Transverse colon (tissue), 4 donors: ENCODE data around the gene PGP. TPM values are rescaled to one million over a fixed set of nuclear protein-coding genes. Genes with fewer than 3 reads are reported as not detected.

Source experiments
- DNase-seq: peaks from one replicate; pipeline ENCODE4 v3.0.0-alpha.2; 2019
- H3K27ac ChIP-seq, 4 donors: fragments of 200-600 bp; sonication (generic); 2 replicates each; pipeline ENCODE4 v1.5.1; 2016 to 2018; ENCODE audit warnings: inconsistent platforms in 4 of 4
- H3K27me3 ChIP-seq: fragments of 200-600 bp; sonication (generic); 2 replicates; pipeline ENCODE4 v1.5.1; 2017; ENCODE audit warnings: inconsistent platforms
- H3K36me3 ChIP-seq, 4 donors: fragments of 200-600 bp; sonication (generic); 2 replicates each; pipeline ENCODE4 v1.5.1; 2017 to 2019; ENCODE audit warnings: inconsistent platforms in 4 of 4
- H3K4me1 ChIP-seq, 4 donors: fragments of 200-600 bp; sonication (generic); 2 replicates each; pipeline ENCODE4 v1.5.1; 2017 to 2020; ENCODE audit warnings: inconsistent platforms in 4 of 4
- H3K4me3 ChIP-seq, 4 donors: fragments of 200-600 bp; sonication (generic); 1 replicate in 1 of 4; 2 replicates in 3 of 4; pipeline versions ENCODE4 v1.5.1 to v1.6.1; 2017 to 2019; ENCODE audit warnings: inconsistent platforms in 4 of 4
- H3K9me3 ChIP-seq, 2 donors: fragments of 200-600 bp; sonication (generic); 2 replicates each; pipeline ENCODE4 v1.5.1; 2017 to 2019; ENCODE audit warnings: inconsistent platforms in 2 of 2
- CTCF ChIP-seq, 5 experiments: fragments of 200-600 bp in 3 of 5; fragments of 450-650 bp in 2 of 5; sonication (generic) in 3 of 5; IDR thresholded peaks; 1 replicate in 2 of 5; 2 replicates in 3 of 5; pipeline ENCODE4 v1.5.1; 2016 to 2017; ENCODE audit warnings: antibody characterized with exemption in 5 of 5, inconsistent platforms in 3 of 5, mild to moderate bottlenecking in 2 of 5, moderate library complexity in 1 of 5
- EP300 ChIP-seq: sonication (generic); formaldehyde crosslinking; IDR thresholded peaks from one replicate; pipeline ENCODE4 v1.6.1; 2017; ENCODE audit warnings: antibody characterized with exemption, low read depth
- POLR2A ChIP-seq: fragments of 450-650 bp; IDR thresholded peaks from one replicate; pipeline ENCODE4 v1.6.1; 2016; ENCODE audit warnings: antibody characterized with exemption, mild to moderate bottlenecking, moderate library complexity
- POLR2AphosphoS5 ChIP-seq, 3 donors: sonication (generic); formaldehyde crosslinking; IDR thresholded peaks; one replicate each; pipeline ENCODE4 v1.6.1; 2016; ENCODE audit warnings: antibody characterized with exemption in 3 of 3
- WGBS, 2 donors: methylation state at CpG; one replicate each; pipeline ENCODE4 v1.1.5; 2018; ENCODE audit warnings: low coverage in 1 of 2; 5-methylcytosine and 5-hydroxymethylcytosine counted together
- in situ Hi-C, 4 donors: fragments of 200-750 bp; cut with MboI; loops; one replicate each; pipeline versions ENCODE4 v1.15.0 to v1.15.1; 2017; ENCODE audit warnings: low sequenced_read_pairs in 3 of 4, low pct_ligation_motif_present in 1 of 4, low pct_unique_long_range_greater_than_20kb in 1 of 4
- intact Hi-C: fragments of 100-400 bp; cut with DNase I; formaldehyde crosslinking; loops from one replicate; pipeline ENCODE4 v1.15.1; 2023; ENCODE audit warnings: low total_unique reads
- total RNA-seq, 4 donors: library from RNA; depleted of rRNA; stranded (reverse); fragments of >200 nt; gene quantifications; one replicate each; pipeline ENCODE4 v1.1.0, GENCODE V29; 2016

PGP gene
- total RNA-seq, 4 donors from 2014 or later: 18.0 to 49.0 (median 29.5) TPM

- in situ Hi-C loops: no loop called here
- WGBS, 2 donors: 89% methylated on average over 10 of the region's 28 CpGs; no CpG with 5 or more reads in 1 of the 2 donors
- H3K36me3 ChIP-seq: peaks cover 0 to 42% (median 9%) of the 10 kb centered on the region in 4 donors
- H3K27me3 ChIP-seq: peaks cover 36% of the 10 kb centered on the region
- peaks cover 13 to 38% (median 23%) of the 10 kb centered on the region in 4 donors for H3K4me1 ChIP-seq
- no peak for DNase-seq
- no peak overlapping the region for H3K27ac ChIP-seq
- no peak overlapping the region for H3K4me3 ChIP-seq
- intact Hi-C loops: loop anchor here (10.0 kb wide), 1 partner anchor 230 kb away; the partner anchor contains the start of gene ZNF598
- no peaks in the 10 kb centered on the region for H3K9me3 ChIP-seq
- TF ChIP-seq CTCF (IDR thresholded peaks at IDR 0.05) (no peak), EP300 (no peak), POLR2AphosphoS5 (IDR thresholded peaks at IDR 0.05) (no peak), POLR2A (no peak)
Observed at GRCh38 chr16:2235234-2235651, 20.6 kb upstream of the PGP start.

- no peak for TF ChIP-seq EP300
- TF ChIP-seq CTCF (IDR thresholded peaks at IDR 0.05): no peak
- no peak for TF ChIP-seq POLR2A
- TF ChIP-seq POLR2AphosphoS5 (IDR thresholded peaks at IDR 0.05): no peak
- in situ Hi-C loops: no loop called here
- DNase-seq: no peak
- H3K27ac ChIP-seq: no peak overlapping the region
- H3K9me3 ChIP-seq: no peaks in the 10 kb centered on the region
- H3K27me3 ChIP-seq: peaks cover 36% of the 10 kb centered on the region
- no peak overlapping the region for H3K4me3 ChIP-seq
- peaks cover 0 to 44% (median 10%) of the 10 kb centered on the region in 4 donors for H3K36me3 ChIP-seq
- WGBS, 2 donors: 86% methylated on average over 11 of the region's 18 CpGs; no CpG with 5 or more reads in 1 of the 2 donors
- peaks cover 13 to 38% (median 23%) of the 10 kb centered on the region in 4 donors for H3K4me1 ChIP-seq
- intact Hi-C loops: loop anchor here (10.0 kb wide), 1 partner anchor 230 kb away; the partner anchor contains the start of gene ZNF598
Observed at GRCh38 chr16:2234813-2235170, 20.2 kb upstream of the PGP start.

GRCh38 chr16:2233872-2234812 is 19.5 kb upstream of the PGP start:
- TF ChIP-seq CTCF (IDR thresholded peaks at IDR 0.05) (no peak), POLR2A (no peak), POLR2AphosphoS5 (IDR thresholded peaks at IDR 0.05) (no peak), EP300 (no peak)
- peaks cover 0 to 51% (median 13%) of the 10 kb centered on the region in 4 donors for H3K36me3 ChIP-seq
- peaks cover 13 to 38% (median 23%) of the 10 kb centered on the region in 4 donors for H3K4me1 ChIP-seq
- in situ Hi-C loops: no loop called here
- WGBS, 2 donors: 84% methylated on average over 47 of the region's 51 CpGs; no CpG with 5 or more reads in 1 of the 2 donors
- DNase-seq: no peak
- intact Hi-C loops: loop anchor here (10.0 kb wide), 1 partner anchor 229 kb away; the partner anchor contains the start of gene ZNF598
- H3K4me3 ChIP-seq: no peak overlapping the region
- H3K9me3 ChIP-seq: no peaks in the 10 kb centered on the region
- H3K27me3 ChIP-seq: peaks cover 36% of the 10 kb centered on the region
- no peak overlapping the region for H3K27ac ChIP-seq
